DMS 273 (cell line): ENCODE measurements around the gene PAX2.

Source experiments
- DNase-seq: peaks from one replicate; lab custom pipeline; 2025; ENCODE audit not compliant: unreplicated experiment; lab: John Stamatoyannopoulos, UW

Gene PAX2

DNA sequence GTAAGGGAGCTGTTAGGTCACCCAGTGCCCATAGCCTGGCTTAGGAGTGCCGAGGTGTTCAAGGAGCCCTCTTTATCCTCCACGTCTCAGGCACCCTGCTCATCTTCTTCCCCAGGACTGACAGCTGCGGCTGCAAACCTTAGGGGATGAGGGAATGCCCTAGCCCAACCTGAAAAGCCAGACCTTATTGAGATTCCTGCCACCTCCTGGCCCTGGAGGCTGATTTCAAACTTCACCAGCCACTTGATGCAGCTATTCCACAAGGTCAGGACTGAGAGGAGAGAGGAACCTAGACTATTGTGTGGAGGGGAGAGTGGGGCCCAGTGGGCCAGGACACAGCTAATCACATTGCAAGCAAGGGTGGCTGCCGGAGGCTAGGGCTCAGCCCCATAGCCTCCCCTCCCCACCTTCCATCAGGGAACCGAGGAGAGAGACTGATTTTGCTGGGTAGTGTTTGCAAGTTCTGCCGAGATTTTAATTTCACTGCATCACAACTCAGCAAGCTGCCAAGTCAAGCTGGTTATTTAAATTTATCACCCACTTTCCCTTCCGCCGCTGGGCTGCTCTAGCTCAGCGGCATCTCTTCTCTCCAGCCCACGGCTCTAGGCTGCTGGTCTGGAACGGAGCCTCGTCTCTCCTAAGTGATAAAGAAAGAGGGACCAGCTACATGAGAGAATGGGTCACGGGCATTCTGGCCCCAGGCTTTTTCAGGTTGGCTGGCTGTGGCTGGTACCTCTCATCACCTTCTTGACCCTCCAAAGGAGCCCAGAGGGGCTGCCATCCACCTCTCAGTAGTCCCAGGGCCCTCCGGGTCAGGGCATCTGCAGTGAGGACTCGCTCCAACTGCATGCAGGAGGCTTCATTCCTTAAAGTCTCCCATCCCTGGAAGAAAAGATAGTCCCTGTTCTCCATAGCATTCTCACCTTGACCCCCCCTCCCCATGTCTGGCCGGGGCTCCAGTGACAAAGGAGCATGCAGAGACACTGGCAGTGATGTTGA is 66.7 kb downstream of the PAX2 start:
- no peak for DNase-seq

GRCh38 chr10:100812978-100813377 is 67.6 kb downstream of the PAX2 start:
- DNase-seq, result no peak

DNA sequence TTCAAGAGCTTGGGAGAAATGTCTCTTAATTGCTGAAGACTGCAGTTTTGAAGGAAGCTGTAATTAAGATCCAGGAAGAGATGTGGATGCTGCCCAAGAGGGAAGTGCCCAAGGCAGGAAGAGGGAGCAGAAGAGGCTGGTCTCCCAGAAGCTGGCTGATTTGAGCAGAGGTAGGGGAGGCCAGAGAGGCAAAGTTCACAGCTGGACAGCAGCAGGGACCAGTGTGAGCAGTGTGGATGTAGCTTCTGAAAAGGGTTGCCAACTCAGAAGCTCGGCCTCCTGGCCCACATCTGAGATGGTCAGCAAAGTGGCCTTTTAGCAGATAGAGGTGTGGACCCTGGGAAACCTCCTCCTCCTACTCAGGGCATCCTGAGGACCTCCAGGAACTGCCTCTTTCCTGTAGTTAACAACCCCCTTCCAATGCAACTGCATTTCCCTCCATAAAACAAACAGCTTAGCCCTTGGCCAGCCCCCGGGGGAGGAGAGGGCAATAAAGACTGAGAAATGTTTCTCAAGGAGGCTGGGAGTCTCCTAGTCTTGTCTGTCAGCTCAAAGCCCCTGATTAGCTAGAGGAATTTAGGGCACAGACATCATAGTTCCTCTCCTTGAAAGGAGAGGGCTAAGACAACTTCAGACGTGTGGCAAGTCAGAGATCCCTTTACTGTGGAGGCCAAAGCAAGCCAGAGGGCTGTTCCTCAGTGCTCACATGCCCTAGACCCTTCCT is 69.5 kb downstream of the PAX2 start:
- no peak for DNase-seq

DNA sequence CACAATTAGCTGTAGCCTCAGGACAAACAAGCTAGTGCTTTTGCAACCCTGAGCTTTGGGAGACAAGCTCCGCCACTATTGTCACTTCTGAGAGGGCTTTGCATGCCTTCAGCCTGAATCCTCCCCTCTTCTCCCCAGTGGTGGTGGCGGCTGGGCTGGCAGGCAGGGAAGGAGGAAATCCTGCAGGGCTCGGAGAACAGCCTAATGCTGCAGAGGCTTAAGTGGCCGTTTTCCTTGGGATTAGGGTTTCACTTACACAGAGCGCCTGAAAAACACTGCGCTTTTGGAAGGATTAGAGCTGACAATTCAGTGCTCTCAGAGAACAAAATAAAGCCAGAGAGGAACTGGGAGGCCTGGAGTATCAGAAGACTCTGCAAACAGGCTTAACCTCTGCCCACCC is 71.3 kb downstream of the PAX2 start:
- no peak for DNase-seq

DNA sequence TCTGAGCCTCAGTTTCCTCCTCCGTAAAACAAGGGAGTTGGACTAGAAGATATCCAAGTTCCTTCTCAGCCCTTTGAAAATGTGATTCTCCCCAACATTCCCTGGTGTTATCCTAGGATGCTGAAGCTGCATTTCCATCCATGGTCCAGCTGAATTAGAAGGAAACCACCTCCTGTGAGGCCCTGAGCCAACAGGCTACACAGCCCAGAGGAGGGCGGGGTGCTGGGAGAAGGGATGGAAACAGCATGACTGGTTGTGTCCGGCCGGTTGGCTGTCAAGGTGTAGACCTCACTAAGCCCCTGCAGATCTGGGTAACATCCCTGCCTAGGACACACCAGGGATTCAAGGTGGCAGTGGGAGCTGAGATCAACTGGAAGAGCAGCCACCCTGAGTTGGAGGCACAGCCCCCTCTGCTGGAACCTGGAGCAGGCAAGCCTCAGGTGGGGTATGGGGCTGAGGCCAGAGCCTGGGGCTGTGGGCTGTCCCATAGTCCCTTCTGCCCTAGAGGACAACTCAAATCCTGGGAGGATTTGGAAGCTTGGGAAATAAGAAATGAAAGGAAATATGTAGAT is 72.0 kb downstream of the PAX2 start:
- DNase-seq, result peak; percentile 36

- DNase-seq, result no peak
Observed at GRCh38 chr10:100819424-100819823, 74.0 kb downstream of the PAX2 start.

- DNase-seq, result no peak
Observed at GRCh38 chr10:100823194-100823593, 77.8 kb downstream of the PAX2 start.

DNA sequence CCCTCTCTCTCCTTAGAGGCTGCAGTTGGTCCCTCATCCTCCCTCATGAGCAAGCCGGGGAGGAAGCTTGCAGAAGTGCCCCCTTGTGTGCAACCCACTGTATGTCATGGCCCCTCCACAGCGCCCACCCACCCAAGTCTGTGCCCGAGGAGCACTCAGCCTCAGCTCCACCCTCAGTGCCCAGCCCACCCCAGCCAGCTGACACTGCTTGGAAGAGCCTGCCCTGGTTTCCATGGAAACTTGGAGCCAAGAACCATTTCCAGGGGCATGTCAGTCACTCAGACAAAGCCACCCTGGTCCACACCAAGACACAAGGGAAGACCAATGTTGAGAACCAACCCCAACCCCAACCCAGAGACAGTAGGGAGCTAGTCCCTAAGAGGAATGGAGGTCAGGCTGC is 79.5 kb downstream of the PAX2 start:
- peak; percentile 4 for DNase-seq

DNA sequence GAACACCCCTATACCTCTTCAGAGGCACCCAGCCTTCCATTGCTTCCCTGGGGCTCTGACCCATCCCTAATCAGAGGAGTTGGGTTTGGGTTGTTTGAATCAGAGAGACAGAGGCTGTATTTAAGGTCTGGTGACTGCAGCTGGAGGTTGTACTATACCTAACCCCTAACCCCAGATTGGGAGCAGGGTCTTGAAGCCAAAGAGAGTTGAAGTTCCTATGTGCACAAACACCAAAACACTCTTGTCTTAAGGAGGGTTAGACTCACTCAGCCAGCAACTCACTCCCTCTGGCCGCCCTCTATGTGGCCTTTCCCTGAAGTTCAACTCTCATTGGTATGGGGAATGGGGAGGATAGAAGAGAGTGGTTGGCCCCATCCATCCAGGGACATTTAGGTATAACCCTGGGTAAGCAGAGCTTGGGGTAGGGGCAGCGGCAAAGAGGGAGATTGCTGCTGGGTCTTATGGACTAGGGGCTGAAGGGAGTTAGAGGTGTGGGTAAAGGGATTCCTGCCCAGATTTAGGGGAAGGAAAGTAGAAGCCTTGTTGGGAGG is 80.0 kb downstream of the PAX2 start:
- no peak for DNase-seq

DNA sequence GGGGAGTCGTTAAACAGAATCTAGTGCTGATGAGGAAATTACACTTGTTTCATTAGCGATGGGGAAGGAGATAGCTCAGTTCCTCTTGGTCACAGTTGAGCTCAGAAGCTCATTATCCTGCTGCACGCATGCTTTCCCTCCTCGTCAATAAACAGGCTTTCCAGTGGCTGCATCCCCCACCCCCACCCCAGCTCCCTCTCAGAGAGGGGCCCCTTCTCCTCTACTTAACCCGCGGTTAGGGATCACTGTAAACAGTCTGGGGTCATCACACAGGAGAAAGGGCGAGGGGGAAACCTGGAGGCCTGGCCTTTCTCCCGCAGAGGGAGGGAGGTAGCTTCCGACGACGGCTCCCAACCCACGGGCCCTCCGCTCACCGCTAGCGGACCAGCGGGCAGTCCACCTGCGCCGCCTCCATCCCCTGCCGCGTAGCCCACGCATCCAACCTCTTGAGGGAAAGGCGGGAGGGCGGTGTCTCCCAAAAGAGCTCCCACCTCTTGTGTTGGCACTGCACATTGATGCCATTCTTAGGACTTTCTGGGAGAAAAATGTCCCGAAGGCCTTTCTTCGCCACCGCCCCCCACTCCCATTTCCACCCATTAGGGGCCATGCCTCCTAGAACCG is 80.8 kb downstream of the PAX2 start:
- no peak for DNase-seq

- no peak for DNase-seq
Observed at GRCh38 chr10:100826661-100826982, 81.2 kb downstream of the PAX2 start.

DNA sequence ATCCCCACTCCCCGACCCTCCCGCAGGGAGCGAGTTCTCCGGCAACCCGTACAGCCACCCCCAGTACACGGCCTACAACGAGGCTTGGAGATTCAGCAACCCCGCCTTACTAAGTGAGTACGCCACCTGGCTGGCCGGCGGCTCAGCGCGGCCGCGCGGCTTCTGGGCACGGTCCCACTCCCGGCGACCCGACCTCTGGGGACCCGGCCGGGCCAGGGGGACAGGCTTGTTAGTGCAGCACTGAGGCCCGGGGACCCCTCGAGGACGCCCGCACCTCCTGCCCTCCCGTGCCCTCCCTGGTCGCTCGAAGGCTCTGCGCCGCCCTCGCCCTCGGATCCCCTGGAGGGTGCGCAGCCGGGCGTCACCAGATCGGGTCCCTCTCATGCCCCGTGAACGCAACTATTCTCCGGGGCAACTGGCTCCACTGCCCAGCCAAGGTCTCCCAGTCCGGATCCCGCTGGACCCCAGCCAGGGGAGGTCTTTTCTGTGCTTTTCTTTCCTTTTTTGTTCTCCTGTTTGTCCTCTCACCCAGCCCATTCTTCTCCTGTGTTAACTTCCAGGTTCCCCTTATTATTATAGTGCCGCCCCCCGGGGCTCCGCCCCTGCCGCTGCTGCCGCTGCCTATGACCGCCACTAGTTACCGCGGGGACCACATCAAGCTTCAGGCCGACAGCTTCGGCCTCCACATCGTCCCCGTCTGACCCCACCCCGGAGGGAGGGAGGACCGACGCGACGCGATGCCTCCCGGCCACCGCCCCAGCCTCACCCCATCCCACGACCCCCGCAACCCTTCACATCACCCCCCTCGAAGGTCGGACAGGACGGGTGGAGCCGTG is 81.8 kb downstream of the PAX2 start:
- peak; percentile 48 for DNase-seq

GRCh38 chr10:100827819-100828737 is 82.7 kb downstream of the PAX2 start:
- DNase-seq, result peak; percentile 58

DNA sequence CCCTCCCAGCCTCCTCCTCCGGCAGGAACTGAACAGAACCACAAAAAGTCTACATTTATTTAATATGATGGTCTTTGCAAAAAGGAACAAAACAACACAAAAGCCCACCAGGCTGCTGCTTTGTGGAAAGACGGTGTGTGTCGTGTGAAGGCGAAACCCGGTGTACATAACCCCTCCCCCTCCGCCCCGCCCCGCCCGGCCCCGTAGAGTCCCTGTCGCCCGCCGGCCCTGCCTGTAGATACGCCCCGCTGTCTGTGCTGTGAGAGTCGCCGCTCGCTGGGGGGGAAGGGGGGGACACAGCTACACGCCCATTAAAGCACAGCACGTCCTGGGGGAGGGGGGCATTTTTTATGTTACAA is 83.3 kb downstream of the PAX2 start:
- DNase-seq, result peak; percentile 22

DNA sequence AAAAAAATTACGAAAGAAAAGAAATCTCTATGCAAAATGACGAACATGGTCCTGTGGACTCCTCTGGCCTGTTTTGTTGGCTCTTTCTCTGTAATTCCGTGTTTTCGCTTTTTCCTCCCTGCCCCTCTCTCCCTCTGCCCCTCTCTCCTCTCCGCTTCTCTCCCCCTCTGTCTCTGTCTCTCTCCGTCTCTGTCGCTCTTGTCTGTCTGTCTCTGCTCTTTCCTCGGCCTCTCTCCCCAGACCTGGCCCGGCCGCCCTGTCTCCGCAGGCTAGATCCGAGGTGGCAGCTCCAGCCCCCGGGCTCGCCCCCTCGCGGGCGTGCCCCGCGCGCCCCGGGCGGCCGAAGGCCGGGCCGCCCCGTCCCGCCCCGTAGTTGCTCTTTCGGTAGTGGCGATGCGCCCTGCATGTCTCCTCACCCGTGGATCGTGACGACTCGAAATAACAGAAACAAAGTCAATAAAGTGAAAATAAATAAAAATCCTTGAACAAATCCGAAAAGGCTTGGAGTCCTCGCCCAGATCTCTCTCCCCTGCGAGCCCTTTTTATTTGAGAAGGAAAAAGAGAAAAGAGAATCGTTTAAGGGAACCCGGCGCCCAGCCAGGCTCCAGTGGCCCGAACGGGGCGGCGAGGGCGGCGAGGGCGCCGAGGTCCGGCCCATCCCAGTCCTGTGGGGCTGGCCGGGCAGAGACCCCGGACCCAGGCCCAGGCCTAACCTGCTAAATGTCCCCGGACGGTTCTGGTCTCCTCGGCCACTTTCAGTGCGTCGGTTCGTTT is 83.9 kb downstream of the PAX2 start:
- peak; percentile 22 for DNase-seq

DNA sequence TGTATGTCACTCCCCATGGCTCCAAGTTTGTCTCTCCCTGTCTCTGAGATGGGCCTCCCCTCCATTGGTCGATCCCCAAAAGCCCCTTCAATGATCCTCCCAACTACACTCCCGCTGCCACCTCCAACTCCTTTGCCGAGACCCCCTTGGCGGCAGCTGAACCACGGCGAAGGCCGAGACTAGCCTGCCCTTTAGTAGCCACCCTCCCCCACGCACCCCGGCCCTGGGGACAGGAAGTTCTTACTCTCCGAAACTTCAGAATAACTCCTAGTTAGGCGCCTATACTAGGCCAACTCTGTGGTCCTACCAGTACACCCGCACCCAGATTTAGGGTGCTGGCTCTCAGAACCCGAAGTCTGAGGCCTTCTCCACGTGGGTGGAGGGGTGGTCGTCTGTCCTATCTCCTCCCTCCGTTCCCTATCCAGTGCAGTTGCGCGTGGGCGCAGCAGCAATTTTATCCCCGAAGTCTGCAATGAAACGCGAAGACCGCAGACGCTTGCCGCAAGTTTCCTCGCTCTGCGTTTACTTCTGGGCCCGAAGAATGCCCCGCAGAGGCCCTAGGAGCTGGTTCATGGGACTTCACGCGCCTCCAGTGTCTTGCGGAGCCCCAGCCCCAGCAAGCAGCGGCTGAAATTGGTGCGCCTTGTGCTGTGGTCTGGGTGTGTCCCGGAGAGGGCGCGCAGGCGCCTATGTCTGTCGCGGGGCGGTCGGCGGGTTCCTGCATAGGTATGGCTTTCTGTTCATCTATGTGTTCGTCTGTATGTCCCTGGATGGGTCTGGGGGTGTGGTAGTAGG is 84.7 kb downstream of the PAX2 start:
- DNase-seq, result no peak

DNA sequence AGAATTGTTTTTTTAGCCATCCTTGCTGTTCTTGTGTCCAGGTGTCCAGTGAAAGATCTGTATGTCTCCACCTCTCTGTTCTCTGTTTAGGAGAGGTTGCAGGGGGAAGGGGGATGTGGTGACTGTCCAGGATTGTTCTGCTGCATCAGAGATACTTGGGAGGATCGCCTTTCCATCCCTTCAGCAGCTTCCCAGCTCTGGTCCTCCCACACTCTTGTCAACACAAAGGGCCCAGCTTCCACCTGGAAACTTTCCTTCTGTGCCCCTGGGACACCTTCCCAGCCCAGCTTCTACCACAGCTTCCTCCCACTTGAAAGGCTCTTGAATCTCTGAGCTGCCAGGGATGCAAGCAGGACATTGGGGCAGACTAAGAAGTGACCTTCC is 85.3 kb downstream of the PAX2 start:
- DNase-seq, result no peak

- DNase-seq, result no peak
Observed at GRCh38 chr10:100831742-100832141, 86.4 kb downstream of the PAX2 start.
